K562 (cell line): ENCODE data around the gene DAP. TPM values are rescaled to one million over a fixed set of nuclear protein-coding genes. Genes with fewer than 3 reads are reported as not detected.

Experiments
- ASH1L ChIP-seq: fragments of 450-650 bp; IDR thresholded peaks from 2 replicates; pipeline ENCODE4 v1.6.1; 2018; ENCODE audit warnings: borderline replicate concordance, mild to moderate bottlenecking, low read depth; ENCODE audit not compliant: partially characterized antibody
- ATF7 ChIP-seq: fragments of 450-650 bp; IDR thresholded peaks from 2 replicates; pipeline ENCODE4 v1.7.1; 2014; ENCODE audit warnings: mild to moderate bottlenecking, moderate library complexity
- HDAC2 ChIP-seq: fragments of 450-650 bp; IDR thresholded peaks from 2 replicates; pipeline ENCODE4 v1.6.1; 2016; ENCODE audit warnings: mild to moderate bottlenecking
- JUN ChIP-seq, 2 experiments: sonication (generic) in 1 of 2; formaldehyde crosslinking in 1 of 2; IDR thresholded peaks; 2 replicates each; pipeline versions ENCODE4 v1.6.1 to v1.8.0; 2012 to 2022; ENCODE audit warnings: borderline replicate concordance in 2 of 2, mild to moderate bottlenecking in 2 of 2, improper control_type of control experiment in 1 of 2, low read depth in 1 of 2, low read length in 1 of 2, missing genetic modification reagents in 1 of 2
- JUND ChIP-seq, 2 experiments: IDR thresholded peaks; 2 replicates in 1 of 2; 3 replicates in 1 of 2; pipeline ENCODE4 v1.6.1; 2011; ENCODE audit warnings: borderline replicate concordance in 2 of 2, low read depth in 2 of 2, low read length in 2 of 2, improper control_type of control experiment in 1 of 2, missing biosample characterization in 1 of 2, missing genetic modification characterization in 1 of 2, missing genetic modification reagents in 1 of 2
- KDM2B ChIP-seq: fragments of 250-450 bp; sonication (Bioruptor Pico); IDR thresholded peaks from 2 replicates; pipeline ENCODE4 v1.8.0; 2021; ENCODE audit warnings: mild to moderate bottlenecking, moderate library complexity
- RB1 ChIP-seq: fragments of 450-650 bp; IDR thresholded peaks from 2 replicates; pipeline ENCODE4 v1.6.1; 2017; ENCODE audit warnings: low read depth, mild to moderate bottlenecking
- RFX1 ChIP-seq: fragments of 450-650 bp; IDR thresholded peaks from 2 replicates; pipeline ENCODE4 v1.6.1; 2016; ENCODE audit warnings: mild to moderate bottlenecking, moderate library complexity
- TAF7 ChIP-seq: fragments of 450-650 bp; IDR thresholded peaks from 2 replicates; pipeline ENCODE4 v1.6.1; 2016; ENCODE audit warnings: missing genetic modification characterization, missing compliant biosample characterization
- ZBTB40 ChIP-seq, 2 experiments: fragments of 450-650 bp in 1 of 2; sonication (generic) in 1 of 2; formaldehyde crosslinking in 1 of 2; IDR thresholded peaks; 2 replicates each; pipeline versions ENCODE4 v1.7.1 to v1.9.0; 2016 to 2022; ENCODE audit warnings: inconsistent platforms in 1 of 2, mild to moderate bottlenecking in 1 of 2, missing genetic modification reagents in 1 of 2
- ZC3H4 ChIP-seq: sonication (generic); formaldehyde crosslinking; IDR thresholded peaks from 2 replicates; pipeline ENCODE4 v1.9.0; 2021; ENCODE audit warnings: missing genetic modification reagents, borderline replicate concordance
- ZNF121 ChIP-seq: sonication (generic); formaldehyde crosslinking; conservative IDR thresholded peaks from 2 replicates; pipeline ENCODE4 v1.8.0; 2022; ENCODE audit warnings: missing genetic modification reagents
- ZNF253 ChIP-seq: fragments of 250-450 bp; sonication (Bioruptor Pico); conservative IDR thresholded peaks from 2 replicates; pipeline ENCODE4 v1.6.1; 2021; ENCODE audit warnings: mild to moderate bottlenecking
- polyA plus RNA-seq, 8 experiments: library from polyadenylated mRNA; depleted of rRNA in 4 of 8; stranded (reverse) in 5 of 8; unstranded in 3 of 8; fragments of >200 nt; fragmentation: Nextera tagmentation in 2 of 8; fragmentation: Illumina TruSeq in 1 of 8; extraction: Ambion mirVana in 2 of 8; extraction: Trizol in 1 of 8; gene quantifications; 2 replicates each; pipeline versions ENCODE4 v1.2.1 to v1.2.3, GENCODE V29; 2011 to 2014; ENCODE audit warnings: inconsistent platforms in 1 of 8, missing spikeins in 1 of 8
- total RNA-seq, 7 experiments: library from RNA; depleted of rRNA in 6 of 7; stranded (reverse); fragments of >200 nt in 6 of 7; fragmentation: Illumina TruSeq in 2 of 7; extraction: Trizol in 2 of 7; gene quantifications; 2 replicates each; pipeline versions ENCODE4 v1.2.1 to v1.2.3, GENCODE V29; 2011 to 2021; ENCODE audit warnings: low replicate concordance in 1 of 7
- TF ChIP-seq, protein P1 (sequence below): sonication (generic); formaldehyde crosslinking; IDR thresholded peaks from 2 replicates; pipeline ENCODE4 v1.5.0; 2020; ENCODE audit warnings: missing genetic modification reagents
- TF ChIP-seq, protein P2 (sequence below): fragments of 450-650 bp; IDR thresholded peaks from one replicate; pipeline ENCODE4 v1.6.1; 2018; ENCODE audit warnings: mild to moderate bottlenecking, moderate library complexity; ENCODE audit not compliant: partially characterized antibody

The DAP gene
- total and polyA plus RNA-seq, 9 of the 15 experiments (the other 6 are each of a cell fraction or from before 2014, with no cell fraction given) = 14.1 to 151 (median 34.5) TPM

DNA sequence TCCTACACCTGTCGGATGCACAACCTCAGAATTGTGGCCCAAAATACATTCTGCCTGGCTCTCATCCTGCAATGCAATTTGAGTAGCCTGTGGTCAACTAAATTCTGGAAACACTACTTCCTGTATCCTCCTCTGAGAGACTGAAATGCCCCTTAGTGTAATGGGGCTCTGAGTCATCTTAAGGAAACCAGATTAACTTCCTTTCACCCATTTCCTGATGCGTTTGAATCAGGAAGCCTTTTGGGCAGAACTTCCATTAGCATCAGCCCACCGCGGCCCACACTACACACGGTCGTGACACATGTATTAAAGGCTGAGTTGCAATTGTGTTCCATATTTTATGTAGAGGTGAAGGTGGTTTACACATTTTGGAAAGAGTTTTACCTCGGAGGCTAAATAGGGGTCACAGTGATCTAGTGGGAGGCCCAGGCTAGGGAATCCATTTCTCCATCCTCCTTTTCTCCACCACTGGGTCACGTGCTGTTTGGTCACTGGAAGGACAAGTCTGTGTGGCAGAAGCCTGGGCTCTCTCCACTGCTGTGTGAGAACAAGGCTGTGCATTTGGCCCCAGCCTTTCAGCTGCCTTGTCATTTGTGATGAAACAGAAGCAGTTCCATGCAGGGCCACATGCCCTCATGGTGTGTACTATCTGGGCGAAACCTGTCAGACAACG, 55.9 kb downstream of the DAP start (continued):
- TF ChIP-seq ZC3H4 = no peak
- TF ChIP-seq HDAC2 = no peak
- TF ChIP-seq RB1 = no peak
- TF ChIP-seq KDM2B (CRISPR knock-in tag) = no peak
- TF ChIP-seq, protein P1, sequence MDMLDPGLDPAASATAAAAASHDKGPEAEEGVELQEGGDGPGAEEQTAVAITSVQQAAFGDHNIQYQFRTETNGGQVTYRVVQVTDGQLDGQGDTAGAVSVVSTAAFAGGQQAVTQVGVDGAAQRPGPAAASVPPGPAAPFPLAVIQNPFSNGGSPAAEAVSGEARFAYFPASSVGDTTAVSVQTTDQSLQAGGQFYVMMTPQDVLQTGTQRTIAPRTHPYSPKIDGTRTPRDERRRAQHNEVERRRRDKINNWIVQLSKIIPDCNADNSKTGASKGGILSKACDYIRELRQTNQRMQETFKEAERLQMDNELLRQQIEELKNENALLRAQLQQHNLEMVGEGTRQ (CRISPR knock-in tag) = peak; percentile 54
- no peak for TF ChIP-seq RFX1
- TF ChIP-seq, protein P2, sequence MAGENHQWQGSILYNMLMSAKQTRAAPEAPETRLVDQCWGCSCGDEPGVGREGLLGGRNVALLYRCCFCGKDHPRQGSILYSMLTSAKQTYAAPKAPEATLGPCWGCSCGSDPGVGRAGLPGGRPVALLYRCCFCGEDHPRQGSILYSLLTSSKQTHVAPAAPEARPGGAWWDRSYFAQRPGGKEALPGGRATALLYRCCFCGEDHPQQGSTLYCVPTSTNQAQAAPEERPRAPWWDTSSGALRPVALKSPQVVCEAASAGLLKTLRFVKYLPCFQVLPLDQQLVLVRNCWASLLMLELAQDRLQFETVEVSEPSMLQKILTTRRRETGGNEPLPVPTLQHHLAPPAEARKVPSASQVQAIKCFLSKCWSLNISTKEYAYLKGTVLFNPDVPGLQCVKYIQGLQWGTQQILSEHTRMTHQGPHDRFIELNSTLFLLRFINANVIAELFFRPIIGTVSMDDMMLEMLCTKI = no peak
- no peak for TF ChIP-seq ATF7
- TF ChIP-seq ZNF253 (CRISPR knock-in tag) = no peak
- no peak for TF ChIP-seq ZNF121 (CRISPR knock-in tag)
- 0 out of 2 replicates have a peak, but pooled peaks have one; percentile 51 for TF ChIP-seq JUN (IDR thresholded peaks at IDR 0.05; ENCODE audit: borderline replicate concordance, low read depth, low read length)
- TF ChIP-seq JUN (CRISPR knock-in tag; IDR thresholded peaks at IDR 0.05; ENCODE audit: borderline replicate concordance) = no peak
- 0 out of 2 replicates have a peak, but pooled peaks have one; percentile 7 for TF ChIP-seq ZBTB40 (IDR thresholded peaks at IDR 0.05)
- no peak for TF ChIP-seq ZBTB40 (CRISPR knock-in tag; IDR thresholded peaks at IDR 0.05)
- peak; percentile 81 for TF ChIP-seq JUND (IDR thresholded peaks at IDR 0.05; ENCODE audit: borderline replicate concordance, low read depth, low read length)
- TF ChIP-seq JUND (tag; IDR thresholded peaks at IDR 0.05; ENCODE audit: borderline replicate concordance, low read depth, low read length) = peak; percentile 82; the same call in 2 of the 3 replicates
- TF ChIP-seq ASH1L = no peak
- TF ChIP-seq TAF7 (tag) = no peak
